HG03060 (cell line): Measurements from ENCODE around the gene COL25A1.

ENCODE experiments used
- ATAC-seq: cut with Tn5 transposase; IDR thresholded peaks from one replicate; pipeline ENCODE4 v1.9.1; 2021; ENCODE audit warnings: low read depth, moderate number of reproducible peaks; ENCODE audit not compliant: unreplicated experiment

Gene COL25A1

GRCh38 chr4:108980455-108981239 is 321.8 kb downstream of the COL25A1 start:
- no peak for ATAC-seq

GRCh38 chr4:108979759-108980158 is 322.7 kb downstream of the COL25A1 start:
- no peak for ATAC-seq

GRCh38 chr4:108978066-108978465 is 324.4 kb downstream of the COL25A1 start:
- ATAC-seq: no peak

GRCh38 chr4:108972613-108973283 is 329.7 kb downstream of the COL25A1 start:
- ATAC-seq: no peak

GRCh38 chr4:108971473-108971872 is 331.0 kb downstream of the COL25A1 start:
- no peak for ATAC-seq

GRCh38 chr4:108965472-108966076 is 336.9 kb downstream of the COL25A1 start:
- ATAC-seq: no peak

- no peak for ATAC-seq
These were observed 337.4 kb downstream of the COL25A1 start for GRCh38 chr4:108965016-108965415.

- ATAC-seq: no peak
These were observed 338.5 kb downstream of the COL25A1 start for GRCh38 chr4:108963910-108964309.

GRCh38 chr4:108959491-108959890 is 343.0 kb downstream of the COL25A1 start:
- ATAC-seq: no peak

GRCh38 chr4:108954880-108955279 is 347.6 kb downstream of the COL25A1 start:
- ATAC-seq: no peak

- no peak for ATAC-seq
These were observed 348.5 kb downstream of the COL25A1 start for GRCh38 chr4:108953941-108954340.

- ATAC-seq: no peak
These were observed 352.1 kb downstream of the COL25A1 start for GRCh38 chr4:108950158-108950915.

GRCh38 chr4:108947526-108947925 is 354.9 kb downstream of the COL25A1 start:
- no peak for ATAC-seq

- no peak for ATAC-seq
These were observed 356.2 kb downstream of the COL25A1 start for GRCh38 chr4:108946237-108946636.

GRCh38 chr4:108943976-108944591 is 358.4 kb downstream of the COL25A1 start:
- no peak for ATAC-seq

GRCh38 chr4:108943371-108943770 is 359.1 kb downstream of the COL25A1 start:
- no peak for ATAC-seq

- no peak for ATAC-seq
These were observed 360.5 kb downstream of the COL25A1 start for GRCh38 chr4:108941904-108942430.

GRCh38 chr4:108940634-108941033 is 361.8 kb downstream of the COL25A1 start:
- ATAC-seq: no peak

- no peak for ATAC-seq
These were observed 362.3 kb downstream of the COL25A1 start for GRCh38 chr4:108940149-108940548.

- ATAC-seq: no peak
These were observed 365.4 kb downstream of the COL25A1 start for GRCh38 chr4:108937066-108937465.
